AML-193 (cell line): ENCODE results near the gene DSP.

ENCODE experiments used
- DNase-seq, 2 experiments: peaks; one replicate each; lab custom pipeline; 2025; lab: John Stamatoyannopoulos, UW

The DSP gene

DNA sequence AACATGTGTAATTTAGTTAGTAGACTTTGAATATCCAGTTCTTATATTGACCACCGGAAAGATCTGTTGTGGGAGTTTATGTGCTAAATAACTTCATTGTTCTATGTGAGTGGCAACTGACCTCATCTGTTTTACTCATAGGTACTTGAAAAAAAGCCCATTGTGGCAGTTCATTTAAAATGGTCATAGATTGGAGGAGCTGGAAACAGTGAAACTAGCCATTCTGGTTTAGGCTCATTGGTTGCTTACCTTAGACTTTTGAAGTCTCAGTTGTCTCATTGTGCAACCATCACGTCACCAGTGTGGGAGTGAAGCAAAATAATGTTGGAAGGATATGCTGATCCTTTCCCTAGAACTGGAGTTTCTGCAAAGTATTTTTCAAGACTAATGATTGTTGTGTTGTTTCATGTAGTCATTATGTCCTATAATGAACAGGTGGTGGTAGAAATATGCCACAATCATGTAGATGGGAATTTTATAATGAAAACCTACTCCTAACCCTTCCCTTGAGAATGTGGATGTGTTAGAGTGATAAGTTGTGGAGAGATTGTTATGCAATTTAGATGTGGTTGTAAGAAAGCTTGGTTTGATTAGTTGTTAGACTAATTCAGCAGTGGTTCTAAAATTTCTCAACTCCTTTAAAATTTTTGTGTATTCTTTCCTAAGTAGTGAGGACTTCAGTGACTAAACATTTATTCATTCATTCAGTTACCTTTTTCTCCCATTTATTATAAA, 18.3 kb downstream of the DSP start:
- DNase-seq: no peak

DNA sequence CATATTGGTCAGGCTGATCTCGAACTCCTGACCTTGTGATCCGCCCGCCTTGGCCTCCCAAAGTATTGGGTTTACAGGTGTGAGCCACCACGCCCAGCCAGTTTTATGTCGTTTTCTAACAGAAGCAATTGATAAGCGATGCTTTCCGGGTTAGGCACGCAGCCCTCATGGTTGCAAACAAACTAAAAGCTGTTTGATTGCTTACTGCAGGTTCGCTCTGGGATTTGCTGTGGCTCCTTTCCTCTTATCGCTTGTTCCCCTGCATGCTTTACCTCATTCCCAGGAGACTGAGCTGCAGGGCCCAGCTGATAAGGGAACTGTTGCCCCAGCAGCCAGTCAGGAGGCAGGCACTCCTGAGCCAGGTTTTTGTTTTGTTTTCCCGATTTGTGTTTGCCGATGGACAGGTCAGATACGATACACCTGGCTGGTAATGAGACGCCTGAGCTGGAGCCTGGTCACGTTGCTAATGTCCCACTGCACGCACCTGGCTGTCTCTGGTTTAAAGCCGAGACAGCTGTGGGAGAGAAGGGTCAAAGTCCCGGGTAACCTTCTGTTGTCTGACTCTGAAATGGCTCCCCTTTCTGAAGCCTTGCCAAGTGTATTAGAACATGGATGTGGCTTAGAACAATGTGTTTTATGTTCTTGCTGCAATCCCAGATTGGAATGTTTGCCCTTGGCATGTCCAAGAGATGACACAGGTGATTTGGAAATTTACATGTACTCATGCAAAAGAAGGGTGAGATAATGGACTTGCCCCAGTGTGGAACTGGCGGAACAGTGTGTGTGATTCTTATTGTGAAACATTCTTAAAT, 19.9 kb downstream of the DSP start:
- no peak for DNase-seq

- DNase-seq: peak; percentile 93 to 97
Measured at GRCh38 chr6:7562769-7563168, 21.3 kb downstream of the DSP start.

DNA sequence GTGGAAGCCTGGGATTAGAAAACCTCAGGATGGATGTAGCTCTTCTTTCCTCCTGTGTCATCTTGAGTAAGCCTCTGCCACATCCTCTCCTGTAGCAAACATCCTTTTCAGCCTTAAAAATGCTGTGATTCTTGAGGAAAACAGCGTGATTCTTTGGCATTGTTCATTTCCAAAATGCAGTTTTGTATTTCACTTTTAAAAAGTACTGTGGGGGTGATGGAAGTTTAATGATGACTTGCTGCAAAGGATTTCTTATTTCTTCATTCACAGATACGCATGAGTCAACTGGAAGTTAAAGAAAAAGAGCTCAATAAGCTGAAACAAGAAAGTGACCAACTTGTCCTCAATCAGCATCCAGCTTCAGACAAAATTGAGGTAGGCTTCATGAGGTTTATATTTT, 24.6 kb downstream of the DSP start:
- DNase-seq: no peak

- DNase-seq: no peak
Measured at GRCh38 chr6:7566617-7567173, 25.2 kb downstream of the DSP start.

DNA sequence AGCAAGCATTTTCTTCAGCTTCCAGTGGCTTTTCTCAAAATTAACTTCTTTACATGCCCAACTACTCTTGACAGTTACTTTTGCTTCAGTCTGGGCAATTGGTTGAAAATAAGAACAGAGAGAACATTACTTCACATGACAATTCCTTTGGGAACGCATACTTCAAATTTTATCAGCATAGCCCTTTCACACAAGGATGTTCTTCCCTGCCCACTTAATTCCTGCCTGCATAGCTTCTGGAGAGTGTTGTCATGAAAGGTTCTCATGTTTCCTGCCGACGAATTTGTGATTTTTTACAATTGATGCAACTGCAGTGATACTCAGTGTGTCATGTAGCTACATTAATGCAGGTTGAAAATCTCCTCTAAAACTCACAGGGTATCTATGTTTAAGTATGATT, 26.6 kb downstream of the DSP start:
- DNase-seq: no peak

DNA sequence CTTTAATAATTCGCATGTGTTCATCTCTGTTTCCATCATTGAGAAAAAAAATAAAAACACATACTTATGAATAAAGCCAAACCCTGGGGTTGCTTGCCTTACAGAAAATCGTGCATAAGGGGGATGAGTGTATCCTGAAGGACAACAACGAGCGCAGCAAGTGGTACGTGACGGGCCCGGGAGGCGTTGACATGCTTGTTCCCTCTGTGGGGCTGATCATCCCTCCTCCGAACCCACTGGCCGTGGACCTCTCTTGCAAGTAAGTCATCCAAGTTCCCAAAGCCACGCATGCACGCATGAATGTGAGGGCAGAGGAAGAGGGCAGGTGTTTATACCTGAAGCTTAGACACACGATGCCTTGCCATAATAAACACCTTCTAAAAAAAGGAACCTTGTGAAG, 27.6 kb downstream of the DSP start:
- DNase-seq: no peak

GRCh38 chr6:7572213-7572943, 30.9 kb downstream of the DSP start:
- DNase-seq: no peak

GRCh38 chr6:7574500-7574899, 33.0 kb downstream of the DSP start:
- DNase-seq: no peak

- DNase-seq: no peak
Measured at GRCh38 chr6:7578516-7578915, 37.0 kb downstream of the DSP start.

DNA sequence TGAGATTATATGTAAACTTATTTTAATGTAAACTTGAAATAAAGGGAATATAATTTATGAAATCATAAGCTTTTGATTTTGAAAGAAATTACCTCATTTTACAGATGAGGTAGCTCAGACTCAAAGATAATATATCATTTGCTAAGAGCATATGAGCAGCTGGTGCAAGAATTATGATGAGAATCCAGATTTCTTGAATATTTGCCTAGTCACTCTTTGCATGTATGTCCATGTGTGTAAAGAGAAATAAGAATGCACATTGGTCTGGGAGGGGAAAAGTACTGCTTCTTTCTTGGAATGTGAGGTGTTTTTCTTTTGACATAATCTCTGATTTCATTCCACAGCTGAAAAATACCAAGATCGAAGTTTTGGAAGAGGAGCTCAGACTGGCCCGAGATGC, 37.5 kb downstream of the DSP start:
- no peak for DNase-seq

- no peak for DNase-seq
Measured at GRCh38 chr6:7579851-7580250, 38.4 kb downstream of the DSP start.

DNA sequence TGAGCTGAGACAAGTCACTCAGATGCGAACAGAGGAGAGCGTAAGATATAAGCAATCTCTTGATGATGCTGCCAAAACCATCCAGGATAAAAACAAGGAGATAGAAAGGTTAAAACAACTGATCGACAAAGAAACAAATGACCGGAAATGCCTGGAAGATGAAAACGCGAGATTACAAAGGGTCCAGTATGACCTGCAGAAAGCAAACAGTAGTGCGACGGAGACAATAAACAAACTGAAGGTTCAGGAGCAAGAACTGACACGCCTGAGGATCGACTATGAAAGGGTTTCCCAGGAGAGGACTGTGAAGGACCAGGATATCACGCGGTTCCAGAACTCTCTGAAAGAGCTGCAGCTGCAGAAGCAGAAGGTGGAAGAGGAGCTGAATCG, 39.1 kb downstream of the DSP start:
- no peak for DNase-seq

DNA sequence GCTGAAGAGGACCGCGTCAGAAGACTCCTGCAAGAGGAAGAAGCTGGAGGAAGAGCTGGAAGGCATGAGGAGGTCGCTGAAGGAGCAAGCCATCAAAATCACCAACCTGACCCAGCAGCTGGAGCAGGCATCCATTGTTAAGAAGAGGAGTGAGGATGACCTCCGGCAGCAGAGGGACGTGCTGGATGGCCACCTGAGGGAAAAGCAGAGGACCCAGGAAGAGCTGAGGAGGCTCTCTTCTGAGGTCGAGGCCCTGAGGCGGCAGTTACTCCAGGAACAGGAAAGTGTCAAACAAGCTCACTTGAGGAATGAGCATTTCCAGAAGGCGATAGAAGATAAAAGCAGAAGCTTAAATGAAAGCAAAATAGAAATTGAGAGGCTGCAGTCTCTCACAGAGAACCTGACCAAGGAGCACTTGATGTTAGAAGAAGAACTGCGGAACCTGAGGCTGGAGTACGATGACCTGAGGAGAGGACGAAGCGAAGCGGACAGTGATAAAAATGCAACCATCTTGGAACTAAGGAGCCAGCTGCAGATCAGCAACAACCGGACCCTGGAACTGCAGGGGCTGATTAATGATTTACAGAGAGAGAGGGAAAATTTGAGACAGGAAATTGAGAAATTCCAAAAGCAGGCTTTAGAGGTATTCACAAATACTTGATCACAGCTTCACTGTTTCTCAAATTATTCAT, 39.6 kb downstream of the DSP start:
- no peak for DNase-seq

- no peak for DNase-seq
Measured at GRCh38 chr6:7585287-7585930, 43.9 kb downstream of the DSP start.

- DNase-seq: no peak
Measured at GRCh38 chr6:7587631-7588100, 46.2 kb downstream of the DSP start.

DNA sequence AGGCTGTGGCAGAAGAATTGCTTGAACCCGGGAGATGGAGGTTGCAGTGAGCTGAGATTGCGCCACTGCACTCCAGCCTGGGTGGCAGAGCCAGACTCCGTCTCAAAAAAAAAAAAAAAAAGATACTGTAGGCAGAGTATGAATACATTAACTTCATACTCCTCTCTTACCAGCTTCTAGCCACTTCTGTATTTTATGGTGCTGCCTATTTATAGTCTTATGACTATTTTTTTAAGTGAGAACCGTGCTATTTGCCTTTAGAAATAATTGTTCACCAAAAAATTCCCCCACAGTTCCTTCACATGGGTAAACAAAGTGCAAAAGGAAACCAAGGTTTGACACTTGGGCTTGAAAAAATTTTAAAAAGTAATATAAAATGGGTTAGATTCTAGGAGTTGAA, 47.0 kb downstream of the DSP start:
- DNase-seq: no peak

DNA sequence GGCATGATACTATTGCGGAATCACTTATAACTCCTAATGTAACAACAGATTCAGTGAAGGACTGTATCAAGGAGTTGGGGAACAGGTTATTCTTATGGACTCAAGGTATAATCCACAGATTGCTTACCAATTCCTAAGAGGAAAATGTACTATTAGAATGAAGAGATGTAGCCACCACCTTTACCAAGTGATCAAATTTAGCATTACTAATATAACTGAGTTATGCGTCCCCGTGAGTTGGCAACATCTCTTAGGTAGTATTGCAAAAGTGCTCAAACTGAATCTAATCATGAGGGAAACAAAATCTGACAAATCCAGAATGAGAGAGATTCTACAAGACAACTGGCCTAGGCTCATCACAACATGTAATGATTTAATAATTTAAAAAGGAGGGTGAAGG, 47.8 kb downstream of the DSP start:
- no peak for DNase-seq

DNA sequence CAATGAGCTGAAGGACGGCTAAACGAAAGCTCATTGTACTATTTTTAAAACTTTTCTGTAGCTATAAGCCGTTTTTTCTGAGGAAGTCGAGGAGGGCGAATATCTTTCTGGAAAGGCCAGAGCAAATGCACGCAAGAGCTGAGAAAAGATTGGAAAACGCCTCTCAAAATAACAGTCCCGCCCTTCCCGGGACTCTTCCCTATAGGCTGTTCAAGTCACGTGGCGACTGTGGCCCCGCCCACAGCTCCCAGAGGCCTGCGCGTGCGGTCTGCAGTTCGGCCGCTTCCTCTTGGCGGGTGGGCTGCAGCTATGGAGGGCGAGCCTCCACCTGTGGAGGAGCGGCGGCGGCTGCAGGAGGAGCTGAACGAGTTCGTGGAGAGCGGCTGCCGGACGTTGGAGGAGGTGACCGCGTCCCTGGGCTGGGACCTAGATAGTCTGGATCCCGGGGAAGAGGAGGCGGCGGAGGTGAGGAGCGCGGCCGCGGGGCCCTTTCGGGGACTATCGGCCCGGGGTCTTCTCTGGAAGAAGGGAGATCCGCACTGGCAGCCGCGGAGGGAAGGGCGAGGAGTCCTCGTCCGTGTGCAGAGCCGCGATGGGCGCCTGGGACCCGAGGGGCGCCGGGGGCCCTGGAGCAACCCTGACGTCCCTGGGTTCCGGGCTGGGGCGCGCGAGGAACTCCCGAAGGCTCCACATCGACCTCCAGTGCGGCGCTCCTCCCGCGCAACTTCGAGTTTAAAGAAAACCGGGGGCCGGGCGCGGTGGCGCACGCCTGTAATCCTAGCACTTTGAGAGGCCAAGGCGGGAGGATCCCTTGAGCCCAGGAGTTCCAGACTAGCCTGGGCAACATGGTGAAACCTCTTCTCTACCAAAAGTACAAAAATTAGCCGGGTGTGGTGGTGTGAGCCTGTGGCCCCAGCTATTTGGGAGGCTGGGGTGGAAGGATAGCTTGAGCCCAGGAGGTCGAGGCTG, 48.8 kb downstream of the DSP start, which contains the start of gene SNRNP48:
Gene SNRNP48, plus strand, starts transcription at position 250 of the 969 bp plus-strand sequence. Its CDS starts 60 bp downstream, at position 310.
- peak; percentile 92 to 96 for DNase-seq

DNA sequence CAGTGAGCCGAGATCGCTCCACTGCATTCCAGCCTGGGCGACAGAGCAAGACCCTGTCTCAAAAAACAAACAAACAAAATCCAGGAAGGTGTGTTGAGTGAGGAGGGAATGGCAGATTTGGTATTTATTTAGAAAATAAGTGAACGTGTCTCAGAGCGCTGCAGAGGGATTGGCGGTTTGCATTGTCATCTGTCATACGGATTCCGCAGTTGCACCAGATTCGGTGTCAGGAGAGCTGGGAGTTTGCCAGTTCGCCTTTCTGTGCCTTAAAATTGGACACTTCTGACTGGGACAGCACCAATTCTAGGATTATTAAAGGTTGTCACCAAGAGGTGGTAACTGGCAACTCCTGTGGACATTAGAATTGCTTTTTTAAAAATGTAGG, 49.4 kb downstream of the DSP start:
- DNase-seq: peak; percentile 39 to 62
